Mesendoderm (in vitro differentiated cells): ENCODE measurements around the gene TMF1.
A peak's percentile ranks its signal among the peaks of the same experiment; 100 is the strongest.

Source experiments
- DNase-seq: peaks from one replicate; pipeline ENCODE4 v3.0.0; 2013
- H2AK5ac ChIP-seq: 2 replicates; pipeline ENCODE4 v1.6.1; 2013; ENCODE audit warnings: low read length, inconsistent platforms
- H2BK120ac ChIP-seq: 2 replicates; pipeline ENCODE4 v1.6.1; 2013; ENCODE audit warnings: low read depth, mild to moderate bottlenecking, low read length, moderate library complexity, mixed read lengths
- H2BK15ac ChIP-seq: replicated peaks from 2 replicates; pipeline ENCODE4 v1.6.1; 2013; ENCODE audit warnings: low read depth, mild to moderate bottlenecking, moderate library complexity
- H2BK5ac ChIP-seq: 2 replicates; pipeline ENCODE4 v1.6.1; 2013; ENCODE audit warnings: low read length, inconsistent platforms
- H3K18ac ChIP-seq: 2 replicates; pipeline ENCODE4 v1.6.1; 2013; ENCODE audit warnings: mild to moderate bottlenecking, low read length, mixed read lengths
- H3K23ac ChIP-seq: one replicate; pipeline ENCODE4 v1.6.1; 2013; ENCODE audit warnings: low read length
- H3K27ac ChIP-seq: 2 replicates; pipeline ENCODE4 v1.5.1; 2013; ENCODE audit warnings: low read depth, mild to moderate bottlenecking, inconsistent platforms, low read length, moderate library complexity
- H3K27me3 ChIP-seq: 2 replicates; pipeline ENCODE4 v1.6.1; 2013; ENCODE audit warnings: low read length, control low read depth, mild to moderate bottlenecking, inconsistent platforms; ENCODE audit not compliant: insufficient read depth, poor library complexity
- H3K36me3 ChIP-seq: 2 replicates; pipeline ENCODE4 v1.6.1; 2013; ENCODE audit warnings: low read length, inconsistent platforms; ENCODE audit not compliant: control insufficient read depth, insufficient read depth
- H3K4ac ChIP-seq: one replicate; pipeline ENCODE4 v1.6.1; 2013; ENCODE audit warnings: low read depth, mild to moderate bottlenecking, low read length, moderate library complexity
- H3K4me1 ChIP-seq: 2 replicates; pipeline ENCODE4 v1.6.1; 2013; ENCODE audit warnings: low read depth, low read length, inconsistent platforms; ENCODE audit not compliant: control insufficient read depth
- H3K4me2 ChIP-seq: 2 replicates; pipeline ENCODE4 v1.6.1; 2013; ENCODE audit warnings: low read length
- H3K4me3 ChIP-seq: 2 replicates; pipeline ENCODE4 v1.5.1; 2013; ENCODE audit warnings: mild to moderate bottlenecking, low read length
- H3K56ac ChIP-seq: one replicate; pipeline ENCODE4 v1.6.1; 2013; ENCODE audit warnings: low read length
- H3K79me1 ChIP-seq: 2 replicates; pipeline ENCODE4 v1.6.1; 2013; ENCODE audit warnings: low read length, inconsistent platforms
- H3K79me2 ChIP-seq: 2 replicates; pipeline ENCODE4 v1.6.1; 2013; ENCODE audit warnings: mild to moderate bottlenecking, low read length; ENCODE audit not compliant: control insufficient read depth, insufficient read depth
- H3K9ac ChIP-seq: 2 replicates; pipeline ENCODE4 v1.6.1; 2013; ENCODE audit warnings: low read length, inconsistent platforms
- H4K5ac ChIP-seq: one replicate; pipeline ENCODE4 v1.6.1; 2013; ENCODE audit warnings: low read length
- H4K8ac ChIP-seq: one replicate; pipeline ENCODE4 v1.6.1; 2013; ENCODE audit warnings: low read depth, mild to moderate bottlenecking, control low read depth, low read length, moderate library complexity
- WGBS: extraction: QIAGEN DNeasy Blood & Tissue Kit; methylation state at CpG from one replicate; pipeline ENCODE4 v1.1.7; 2013; ENCODE audit warnings: low lambda C conversion rate, missing lambda C conversion rate; ENCODE audit not compliant: insufficient coverage; ENCODE audit errors: extremely low coverage; 5-methylcytosine and 5-hydroxymethylcytosine counted together

TMF1 gene

DNA sequence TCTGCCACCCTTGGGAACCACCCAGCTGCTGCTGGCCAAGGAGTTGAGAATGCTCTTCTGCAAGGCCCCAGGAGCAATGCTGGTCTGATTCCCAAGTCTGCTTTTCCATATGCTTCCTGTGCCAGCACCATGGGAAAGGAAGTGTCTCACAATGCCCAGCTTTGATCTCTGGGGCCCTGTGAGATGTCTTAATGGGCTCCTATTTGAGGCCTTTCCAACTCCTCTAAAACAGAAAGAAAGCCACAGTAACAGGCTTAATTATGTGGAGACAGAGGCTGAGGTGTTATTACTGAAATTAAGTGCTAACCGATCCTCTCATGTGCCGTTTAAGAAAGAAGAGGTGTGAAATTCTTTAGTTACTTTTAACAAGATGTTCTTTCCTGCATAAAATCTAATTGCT, 43.2 kb downstream of the TMF1 start:
- Histone ChIP-seq H3K27me3 (no peaks in the 10 kb centered on the region), H3K4ac (no peak overlapping the region), H2AK5ac (no peak overlapping the region), H3K36me3 (no peaks in the 10 kb centered on the region), H2BK5ac (peak overlapping the region; percentile 5), H3K56ac (peak overlapping the region; percentile 56), H4K8ac (no peak overlapping the region), H2BK15ac (no peak overlapping the region), H3K9ac (no peak overlapping the region), H3K18ac (peak overlapping the region; percentile 61), H3K23ac (no peak overlapping the region), H3K4me1 (peaks cover 14% of the 10 kb centered on the region), H3K79me2 (no peaks in the 10 kb centered on the region), H3K79me1 (peaks cover 2% of the 10 kb centered on the region), H3K4me2 (no peak overlapping the region), H3K4me3 (no peak overlapping the region), H4K5ac (no peak overlapping the region), H2BK120ac (peak overlapping the region; percentile 73), H3K27ac (peak overlapping the region; percentile 95)
- WGBS = no CpG with 5 or more reads among the region's 2 CpGs
- peak; percentile 95 for DNase-seq

DNA sequence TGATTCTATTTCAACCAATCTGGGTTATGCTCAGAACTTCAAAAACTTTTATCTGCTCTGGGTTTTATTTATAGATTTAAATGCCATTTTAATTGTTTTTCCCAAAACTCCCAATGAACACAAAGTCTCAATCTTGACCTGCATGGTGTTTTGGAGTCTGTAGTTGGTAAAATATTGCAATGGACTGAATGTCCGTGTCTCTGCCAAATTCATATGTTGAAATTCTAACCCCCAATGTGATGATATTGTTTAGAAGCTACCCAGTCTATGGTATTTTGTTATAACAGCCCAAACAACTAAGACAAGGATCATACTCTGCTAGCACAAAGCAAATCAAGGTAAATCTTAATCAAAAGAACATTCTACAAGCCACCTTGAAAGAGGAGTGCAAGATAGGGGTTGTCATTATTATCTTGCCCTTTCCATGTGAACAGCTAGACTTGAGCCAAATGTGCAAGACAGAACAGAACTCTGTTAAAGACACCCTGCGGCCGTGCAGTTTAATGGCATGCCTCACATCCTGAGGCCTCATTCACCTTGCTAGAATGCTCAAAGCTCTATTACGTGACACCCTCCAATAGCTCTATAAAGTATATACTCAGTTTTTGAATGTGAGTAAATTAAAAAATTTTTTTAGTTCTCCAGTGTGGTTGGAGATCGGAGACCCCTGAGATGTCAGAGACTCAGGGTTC, 46.2 kb downstream of the TMF1 start:
- no peaks in the 10 kb centered on the region for H3K79me2 ChIP-seq
- H3K56ac ChIP-seq = no peak overlapping the region
- no peaks in the 10 kb centered on the region for H3K36me3 ChIP-seq
- no peak overlapping the region for H3K9ac ChIP-seq
- H2AK5ac ChIP-seq = no peak overlapping the region
- no CpG with 5 or more reads among the region's 5 CpGs for WGBS
- peaks cover 8% of the 10 kb centered on the region for H3K4me1 ChIP-seq
- no peak for DNase-seq
- no peak overlapping the region for H3K27ac ChIP-seq
- H3K23ac ChIP-seq = no peak overlapping the region
- H3K4ac ChIP-seq = no peak overlapping the region
- no peak overlapping the region for H3K18ac ChIP-seq
- H2BK120ac ChIP-seq = no peak overlapping the region
- no peak overlapping the region for H3K4me2 ChIP-seq
- H4K8ac ChIP-seq = no peak overlapping the region
- H2BK5ac ChIP-seq = no peak overlapping the region
- H3K79me1 ChIP-seq = no peaks in the 10 kb centered on the region
- H3K27me3 ChIP-seq = no peaks in the 10 kb centered on the region
- H2BK15ac ChIP-seq = no peak overlapping the region
- H4K5ac ChIP-seq = no peak overlapping the region
- no peak overlapping the region for H3K4me3 ChIP-seq

- Histone ChIP-seq H3K9ac (no peak overlapping the region), H3K36me3 (no peaks in the 10 kb centered on the region), H3K23ac (no peak overlapping the region), H3K4me1 (peaks cover 5% of the 10 kb centered on the region), H3K56ac (no peak overlapping the region), H2BK5ac (no peak overlapping the region), H2BK15ac (no peak overlapping the region), H4K5ac (no peak overlapping the region), H3K79me1 (no peaks in the 10 kb centered on the region), H3K79me2 (no peaks in the 10 kb centered on the region), H2BK120ac (no peak overlapping the region), H3K18ac (peak overlapping the region; percentile 85), H3K27me3 (no peaks in the 10 kb centered on the region), H3K4ac (no peak overlapping the region), H3K4me2 (no peak overlapping the region), H3K4me3 (no peak overlapping the region), H3K27ac (no peak overlapping the region), H4K8ac (no peak overlapping the region), H2AK5ac (no peak overlapping the region)
- WGBS = no CpG with 5 or more reads among the region's 6 CpGs
- no peak for DNase-seq
These were observed 46.9 kb downstream of the TMF1 start for GRCh38 chr3:69005071-69005790.

GRCh38 chr3:69004138-69004537, 48.0 kb downstream of the TMF1 start:
- no peak overlapping the region for H3K23ac ChIP-seq
- H3K4ac ChIP-seq = no peak overlapping the region
- no peak overlapping the region for H4K5ac ChIP-seq
- H2AK5ac ChIP-seq = no peak overlapping the region
- WGBS = no CpG with 5 or more reads among the region's 9 CpGs
- H4K8ac ChIP-seq = no peak overlapping the region
- no peak overlapping the region for H3K27ac ChIP-seq
- H3K4me1 ChIP-seq = peaks cover 3% of the 10 kb centered on the region
- no peak overlapping the region for H2BK120ac ChIP-seq
- no peak overlapping the region for H3K4me3 ChIP-seq
- H3K9ac ChIP-seq = no peak overlapping the region
- no peak overlapping the region for H3K18ac ChIP-seq
- no peak overlapping the region for H3K4me2 ChIP-seq
- no peaks in the 10 kb centered on the region for H3K27me3 ChIP-seq
- no peak for DNase-seq
- H2BK5ac ChIP-seq = no peak overlapping the region
- H2BK15ac ChIP-seq = no peak overlapping the region
- H3K56ac ChIP-seq = no peak overlapping the region
- no peaks in the 10 kb centered on the region for H3K79me1 ChIP-seq
- H3K36me3 ChIP-seq = no peaks in the 10 kb centered on the region
- no peaks in the 10 kb centered on the region for H3K79me2 ChIP-seq

DNA sequence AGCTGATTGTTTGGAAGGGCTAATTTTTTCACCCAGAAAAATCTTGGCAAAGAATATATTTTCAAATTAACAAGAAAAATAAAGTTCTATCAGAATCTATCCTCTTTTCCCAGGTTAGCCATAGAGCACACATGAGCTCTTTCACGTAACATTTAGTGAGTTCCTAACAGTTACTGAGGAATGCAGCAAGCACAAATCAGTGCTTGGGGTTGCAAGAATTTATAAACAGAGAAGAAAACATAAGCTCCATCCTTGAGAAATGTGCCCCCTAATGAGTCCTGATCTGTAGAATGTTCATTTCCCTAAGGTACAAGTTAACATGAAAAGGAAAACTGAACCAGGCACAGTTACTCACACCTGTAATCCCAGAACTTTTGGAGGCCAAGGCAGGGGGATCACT, 52.5 kb downstream of the TMF1 start:
- peaks cover 8% of the 10 kb centered on the region for H3K36me3 ChIP-seq

More for the DNA sequence above, 52.5 kb downstream of the TMF1 start:
- Histone ChIP-seq H3K4me1 (no peaks in the 10 kb centered on the region), H3K18ac (no peak overlapping the region), H4K8ac (no peak overlapping the region), H3K27me3 (no peaks in the 10 kb centered on the region), H3K79me1 (no peaks in the 10 kb centered on the region), H3K9ac (no peak overlapping the region), H2BK15ac (no peak overlapping the region), H2AK5ac (no peak overlapping the region), H3K56ac (no peak overlapping the region), H2BK120ac (no peak overlapping the region), H3K4me3 (no peak overlapping the region), H3K4me2 (no peak overlapping the region), H3K27ac (no peak overlapping the region), H2BK5ac (no peak overlapping the region), H3K4ac (no peak overlapping the region), H4K5ac (no peak overlapping the region), H3K79me2 (no peaks in the 10 kb centered on the region), H3K23ac (no peak overlapping the region)
- DNase-seq = no peak
- WGBS = no CpG with 5 or more reads among the region's 1 CpG
